Liver (tissue), 9 donors: ENCODE data around the gene SPATA16. TPM values are rescaled to one million over a fixed set of nuclear protein-coding genes. Genes with fewer than 3 reads are reported as not detected.

ENCODE experiments used
- DNase-seq: peaks from one replicate; pipeline ENCODE4 v3.0.0-alpha.2; 2017; ENCODE audit warnings: low spot score
- H3K27ac ChIP-seq, 2 donors: one replicate each; pipeline ENCODE4 v1.7.0; 2013; ENCODE audit warnings: inconsistent platforms in 2 of 2, low read length in 2 of 2, control low read depth in 1 of 2, low read depth in 1 of 2, mild to moderate bottlenecking in 1 of 2
- H3K27me3 ChIP-seq, 4 donors: one replicate each; pipeline versions ENCODE4 v1.6.1 to v1.7.0; 2013; ENCODE audit warnings: low read length in 3 of 4, inconsistent platforms in 1 of 4, mild to moderate bottlenecking in 1 of 4, moderate library complexity in 1 of 4; ENCODE audit not compliant: control insufficient read depth in 4 of 4, insufficient read depth in 4 of 4
- H3K36me3 ChIP-seq, 4 donors: one replicate each; pipeline versions ENCODE4 v1.6.1 to v1.7.0; 2013; ENCODE audit warnings: low read length in 3 of 4, mild to moderate bottlenecking in 3 of 4, low read depth in 1 of 4, moderate library complexity in 1 of 4; ENCODE audit not compliant: control insufficient read depth in 4 of 4, insufficient read depth in 3 of 4
- H3K4me1 ChIP-seq, 4 donors: one replicate each; pipeline versions ENCODE4 v1.6.1 to v1.7.0; 2013; ENCODE audit warnings: low read length in 3 of 4, mild to moderate bottlenecking in 3 of 4, moderate library complexity in 1 of 4; ENCODE audit not compliant: control insufficient read depth in 4 of 4, insufficient read depth in 4 of 4
- H3K4me3 ChIP-seq, 3 donors: one replicate each; pipeline versions ENCODE4 v1.6.1 to v1.7.0; 2013; ENCODE audit warnings: low read length in 3 of 3, control low read depth in 1 of 3, low read depth in 1 of 3, mild to moderate bottlenecking in 1 of 3
- H3K9ac ChIP-seq, 2 donors: one replicate each; pipeline ENCODE4 v1.7.0; 2013; ENCODE audit warnings: low read length in 2 of 2, mild to moderate bottlenecking in 2 of 2, moderate library complexity in 2 of 2, control low read depth in 1 of 2, low read depth in 1 of 2
- H3K9me3 ChIP-seq, 4 donors: one replicate each; pipeline versions ENCODE4 v1.6.1 to v1.7.0; 2013; ENCODE audit warnings: low read length in 3 of 4; ENCODE audit not compliant: control insufficient read depth in 4 of 4
- ATF3 ChIP-seq: IDR thresholded peaks from 2 replicates; pipeline ENCODE4 v1.6.1; 2016; ENCODE audit warnings: antibody characterized with exemption
- CTCF ChIP-seq: fragments of 150-350 bp; IDR thresholded peaks from 2 replicates; pipeline ENCODE4 v1.5.1; 2017; ENCODE audit warnings: improper control_type of control experiment, low read depth, low read length; ENCODE audit not compliant: missing input control
- EGR1 ChIP-seq, 2 donors: IDR thresholded peaks; 2 replicates each; pipeline ENCODE4 v1.6.1; 2016 to 2018; ENCODE audit warnings: antibody characterized with exemption in 2 of 2, low read depth in 2 of 2
- FOXA1 ChIP-seq: IDR thresholded peaks from 2 replicates; pipeline ENCODE4 v1.6.1; 2016; ENCODE audit warnings: antibody characterized with exemption
- FOXA2 ChIP-seq: IDR thresholded peaks from 2 replicates; pipeline ENCODE4 v1.6.1; 2016; ENCODE audit warnings: antibody characterized with exemption
- GABPA ChIP-seq, 2 donors: IDR thresholded peaks in 1 of 2; conservative IDR thresholded peaks in 1 of 2; 2 replicates each; pipeline ENCODE4 v1.6.1; 2016; ENCODE audit warnings: antibody characterized with exemption in 2 of 2, mild to moderate bottlenecking in 1 of 2, moderate library complexity in 1 of 2
- HNF4G ChIP-seq: IDR thresholded peaks from 2 replicates; pipeline ENCODE4 v1.6.1; 2016; ENCODE audit warnings: antibody characterized with exemption
- JUND ChIP-seq, 2 donors: IDR thresholded peaks; 2 replicates each; pipeline ENCODE4 v1.6.1; 2016; ENCODE audit warnings: antibody characterized with exemption in 2 of 2
- NR2F2 ChIP-seq: IDR thresholded peaks from 2 replicates; pipeline ENCODE4 v1.6.1; 2016; ENCODE audit warnings: antibody characterized with exemption
- RXRA ChIP-seq, 2 donors: IDR thresholded peaks; 2 replicates each; pipeline ENCODE4 v1.6.1; 2017 to 2018; ENCODE audit warnings: antibody characterized with exemption in 2 of 2, mild to moderate bottlenecking in 1 of 2
- SP1 ChIP-seq: IDR thresholded peaks from 2 replicates; pipeline ENCODE4 v1.6.1; 2018; ENCODE audit warnings: antibody characterized with exemption, mild to moderate bottlenecking
- TAF1 ChIP-seq: conservative IDR thresholded peaks from 2 replicates; pipeline ENCODE4 v1.6.1; 2016; ENCODE audit warnings: antibody characterized with exemption, mild to moderate bottlenecking
- YY1 ChIP-seq: IDR thresholded peaks from 2 replicates; pipeline ENCODE4 v1.6.1; 2016; ENCODE audit warnings: antibody characterized with exemption, mild to moderate bottlenecking
- ZBTB33 ChIP-seq: IDR thresholded peaks from 2 replicates; pipeline ENCODE4 v1.6.1; 2016; ENCODE audit warnings: antibody characterized with exemption
- WGBS: extraction: QIAGEN DNeasy Blood & Tissue Kit; methylation state at CpG from one replicate; pipeline ENCODE4 v1.1.7; 2013; 5-methylcytosine and 5-hydroxymethylcytosine counted together
- polyA plus RNA-seq, 2 donors: library from polyadenylated mRNA; stranded (reverse) in 1 of 2; unstranded in 1 of 2; fragments of 200-250 nt in 1 of 2; fragments of >200 nt in 1 of 2; fragmentation: Nextera tagmentation in 1 of 2; extraction: Ambion mirVana in 1 of 2; gene quantifications; one replicate each; pipeline versions ENCODE4 v1.2.1 to v1.2.3, GENCODE V29; 2013 to 2015
- total RNA-seq, 2 donors: library from RNA; depleted of rRNA; stranded (reverse); fragments of >200 nt; gene quantifications; one replicate each; pipeline ENCODE4 v1.2.3, GENCODE V29; 2014
- TF ChIP-seq, protein P1 (sequence below): IDR thresholded peaks from 2 replicates; pipeline ENCODE4 v1.6.1; 2016; ENCODE audit warnings: antibody characterized with exemption
- donor health status: healthy.
- donor health status: healthy.
- donor health status: healthy.
- donor health status: healthy.
- donor health status: healthy.

Gene SPATA16
- total and polyA plus RNA-seq, 4 donors, result not detected

GRCh38 chr3:173000553-173000952 is 140.5 kb downstream of the SPATA16 start:
- Histone ChIP-seq H3K9ac (no peak overlapping the region), H3K36me3 (no peaks in the 10 kb centered on the region), H3K27ac (no peak overlapping the region), H3K9me3 (no peaks in the 10 kb centered on the region), H3K4me1 (no peaks in the 10 kb centered on the region), H3K27me3 (no peaks in the 10 kb centered on the region), H3K4me3 (no peak overlapping the region)
- DNase-seq, result no peak
- TF ChIP-seq CTCF, result no peak
- no peak for TF ChIP-seq EGR1 (IDR thresholded peaks at IDR 0.05; ENCODE audit: low read depth in 2 of 2)
- no peak for TF ChIP-seq RXRA (IDR thresholded peaks at IDR 0.05)
- TF ChIP-seq TAF1, result no peak
- TF ChIP-seq, protein P1, sequence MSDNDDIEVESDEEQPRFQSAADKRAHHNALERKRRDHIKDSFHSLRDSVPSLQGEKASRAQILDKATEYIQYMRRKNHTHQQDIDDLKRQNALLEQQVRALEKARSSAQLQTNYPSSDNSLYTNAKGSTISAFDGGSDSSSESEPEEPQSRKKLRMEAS, result no peak
- TF ChIP-seq ATF3, result no peak
- no peak for TF ChIP-seq NR2F2
- TF ChIP-seq YY1, result no peak
- no peak for TF ChIP-seq ZBTB33
- TF ChIP-seq FOXA1, result no peak
- no peak for TF ChIP-seq SP1
- no peak for TF ChIP-seq FOXA2
- TF ChIP-seq HNF4G, result no peak
- TF ChIP-seq GABPA (IDR thresholded peaks at IDR 0.05 in 1 of 2, conservative IDR thresholded peaks at IDR 0.05 in 1 of 2), result no peak

GRCh38 chr3:172993412-172993811 is 147.6 kb downstream of the SPATA16 start:
- Histone ChIP-seq H3K4me1 (no peaks in the 10 kb centered on the region), H3K27ac (no peak overlapping the region), H3K9ac (no peak overlapping the region), H3K4me3 (no peak overlapping the region), H3K27me3 (no peaks in the 10 kb centered on the region), H3K36me3 (no peaks in the 10 kb centered on the region), H3K9me3 (no peaks in the 10 kb centered on the region)
- WGBS, result 79% methylated on average over 2 of the region's 2 CpGs
- TF ChIP-seq EGR1 (IDR thresholded peaks at IDR 0.05; ENCODE audit: low read depth in 2 of 2) (no peak), FOXA2 (no peak), JUND (IDR thresholded peaks at IDR 0.05) (no peak), NR2F2 (no peak)
- TF ChIP-seq, protein P1, result no peak
- no peak for DNase-seq
